Heart right ventricle (tissue), 16 donors: Measurements from ENCODE around the gene TTBK2. TPM values are rescaled to one million over a fixed set of nuclear protein-coding genes. Genes with fewer than 3 reads are reported as not detected.
"Not testable (repeated sequence)": the region's sequence is repeated elsewhere in the genome, so short reads cannot be mapped to it uniquely, and the experiment has no call there.

Experiments
- ATAC-seq, 8 donors: fragments of 200-7000 bp; cut with Tn5 transposase; one replicate each; pipeline ENCODE4 v1.9.1; 2020; ENCODE audit warnings: mild to moderate bottlenecking in 8 of 8, moderate library complexity in 8 of 8, moderate number of reproducible peaks in 1 of 8
- DNase-seq, 2 donors: peaks; one replicate each; pipeline ENCODE4 v3.0.0-alpha.2; 2020
- H3K27ac ChIP-seq, 10 donors: fragments of 200-600 bp; sonication (generic) in 2 of 10; one replicate each; pipeline versions ENCODE4 v1.5.0 to v1.8.0; 2020 to 2022; ENCODE audit warnings: mild to moderate bottlenecking in 3 of 10
- H3K27me3 ChIP-seq, 7 donors: fragments of 200-600 bp; one replicate each; pipeline ENCODE4 v1.8.0; 2021 to 2022; ENCODE audit warnings: mild to moderate bottlenecking in 2 of 7
- H3K36me3 ChIP-seq, 9 donors: fragments of 200-600 bp; sonication (generic) in 1 of 9; one replicate each; pipeline versions ENCODE4 v1.5.0 to v1.8.0; 2020 to 2022; ENCODE audit warnings: mild to moderate bottlenecking in 2 of 9
- H3K4me1 ChIP-seq, 9 donors: fragments of 200-600 bp; sonication (generic) in 1 of 9; one replicate each; pipeline versions ENCODE4 v1.5.0 to v1.8.0; 2020 to 2022; ENCODE audit warnings: mild to moderate bottlenecking in 4 of 9
- H3K4me3 ChIP-seq, 10 donors: fragments of 200-600 bp; sonication (generic) in 2 of 10; one replicate each; pipeline versions ENCODE4 v1.5.0 to v1.8.0; 2020 to 2022; ENCODE audit warnings: mild to moderate bottlenecking in 7 of 10, moderate library complexity in 2 of 10
- H3K9me3 ChIP-seq, 11 donors: fragments of 200-600 bp in 10 of 11; sonication (generic) in 2 of 11; one replicate each; pipeline versions ENCODE4 v1.5.0 to v1.8.0; 2013 to 2022; ENCODE audit warnings: mild to moderate bottlenecking in 2 of 11, control low read depth in 1 of 11, moderate library complexity in 1 of 11
- CTCF ChIP-seq, 9 donors: fragments of 200-600 bp; sonication (generic) in 2 of 9; IDR thresholded peaks; one replicate each; pipeline versions ENCODE4 v1.5.0 to v1.8.0; 2021 to 2022; ENCODE audit warnings: antibody characterized with exemption in 9 of 9, mild to moderate bottlenecking in 5 of 9, moderate library complexity in 1 of 9
- WGBS, 2 donors: extraction: QIAGEN DNeasy Blood & Tissue Kit; methylation state at CpG; one replicate each; pipeline ENCODE4 v1.1.7; 2013; ENCODE audit warnings: inconsistent platforms in 1 of 2; 5-methylcytosine and 5-hydroxymethylcytosine counted together
- intact Hi-C, 10 donors: fragments of 100-400 bp; cut with DNase I; formaldehyde crosslinking; loops; one replicate each; pipeline versions ENCODE4 v1.11.1 to v1.14.2; 2022
- long read RNA-seq, 3 donors: library from polyadenylated mRNA; unstranded; transcript quantifications; one replicate each; pipeline ENCODE4 v2.0.0, GENCODE V29; 2020 to 2021
- polyA plus RNA-seq, 2 donors: library from polyadenylated mRNA; stranded (reverse); fragments of 200-250 nt; gene quantifications; one replicate each; pipeline ENCODE4 v1.2.3, GENCODE V29; 2013
- total RNA-seq, 10 donors: library from RNA; stranded (reverse); fragmentation: NEBNext Ultra II Directional in 3 of 10; extraction: Animal tissue kit (Norgen Biotek cat#: 25700) in 3 of 10; gene quantifications; one replicate each; pipeline versions ENCODE4 v1.2.1 to v1.2.4, GENCODE V29; 2021 to 2023
- donor health status: Arrhythmogenic right ventricular cardiomyopathy.
- donor health status: ischemic (EF 13 %, LVEDD 7.1; RV severe dilation, severe dysfunction).
- donor health status: healthy with polysubstance abuse.
- donor health status: DM: no; HTN: yes; CAD: no.
- donor health status: DM: no; HTN: no; CAD: no.
- donor health status: ischemic (EF 25% LVEDD 6.9; RV normal size, moderate dysfunction).
- donor health status: ischemic (EF 25% LVEDD 5.7; RV mildly dilated, moderate dysfunction).
- donor health status: healthy.
- donor health status: DM: yes; HTN: yes; CAD: no.
- donor health status: Ischemic cardiomyopathy.
- donor health status: ischemic (EF 35%, LVEDD 5.7; RV mildly dilated, moderate dysfunction).
- donor health status: nonischemic (EF 11% LVEDD 7.7; RV severe dilation, severe dysfunction).
- donor health status: DM: yes; HTN: yes; CAD: no.
- donor health status: PGD.
- donor health status: ischemic (EF 29% LVEDD 5.4; RV normal size, mild dysfunction).
- donor health status: nonischemic (EF 23%, LVEDD 6.1; RV moderate dilation, normal function).

TTBK2 gene
- total RNA-seq = 10 to 100 TPM; 20.5 to 29.1 (median 23.4) TPM
- 10 to 100 TPM in 1 of 2 donors, 1 to 10 TPM in 1; 2.1 to 14.2 TPM for polyA plus RNA-seq
- long read RNA-seq, donor 1, full-length matches to known transcripts = 2 of 13 reads
- long read RNA-seq, donor 1, partial matches to known transcripts = 4 of 13 reads
- long read RNA-seq, donor 1, other reads (novel, unspliced or antisense) = 7 of 13 reads
- long read RNA-seq, donor 2, partial matches to known transcripts = 0 of 6 reads
- long read RNA-seq, donor 2, other reads (novel, unspliced or antisense) = 6 of 6 reads
- long read RNA-seq, donor 3, partial matches to known transcripts = 5 of 14 reads
- long read RNA-seq, donor 3, other reads (novel, unspliced or antisense) = 9 of 14 reads

- intact Hi-C loops = loop anchor here in 9 of 10 donors (10.0 kb wide), 5 partner anchors 96 to 216 kb away; partner anchors contain the start of gene CDAN1 (in 4 of the 9)
- WGBS, 2 donors = 0% methylated on average over 58 to 72 of the region's 72 CpGs
- Histone ChIP-seq H3K36me3 (no peaks in the 10 kb centered on the region), H3K4me1 (peaks cover 0 to 41% (median 20%) of the 10 kb centered on the region in 9 donors), H3K27ac (peak within 1 kb of the TSS; percentile 71 to 93 (median 91)), H3K9me3 (peaks cover 0 to 5% (median 0%) of the 10 kb centered on the region in 11 donors), H3K4me3 (peak within 1 kb of the TSS; percentile 79 to 100 (median 98)), H3K27me3 (no peaks in the 10 kb centered on the region)
- ATAC-seq (peak; percentile 98 to 100 (median 99)), DNase-seq (peak; percentile 98 to 99)
- peak in 4 of 9 donors; percentile 18 to 37 (median 32) for TF ChIP-seq CTCF (IDR thresholded peaks at IDR 0.05)
These were observed at the start of gene TTBK2 for GRCh38 chr15:42920519-42921341. TSS of gene TTBK2 (minus strand) at chr15:42920778. CDS start at chr15:42878617, 42,161 bp downstream.

GRCh38 chr15:42964476-42964875, 43.9 kb upstream of the TTBK2 start:
- Histone ChIP-seq H3K27me3 (no peaks in the 10 kb centered on the region), H3K9me3 (peaks cover 0 to 2% (median 0%) of the 10 kb centered on the region in 11 donors), H3K4me3 (no peak overlapping the region), H3K4me1 (no peaks in the 10 kb centered on the region), H3K27ac (no peak overlapping the region), H3K36me3 (peaks cover 0 to 100% (median 80%) of the 10 kb centered on the region in 9 donors)
- WGBS, 2 donors = 92 to 97% methylated on average over 5 of the region's 5 CpGs
- intact Hi-C loops = no loop called here
- no peak for DNase-seq
- no peak for TF ChIP-seq CTCF (IDR thresholded peaks at IDR 0.05)
- no peak for ATAC-seq

- DNase-seq (no peak), ATAC-seq (no peak)
- intact Hi-C loops = no loop called here
- peaks cover 0 to 6% (median 0%) of the 10 kb centered on the region in 11 donors for H3K9me3 ChIP-seq
- H3K4me3 ChIP-seq = no peak overlapping the region
- H3K36me3 ChIP-seq = peaks cover 0 to 100% (median 77%) of the 10 kb centered on the region in 9 donors
- no peaks in the 10 kb centered on the region for H3K4me1 ChIP-seq
- no peak overlapping the region for H3K27ac ChIP-seq
- no peak for TF ChIP-seq CTCF (IDR thresholded peaks at IDR 0.05)
- no peaks in the 10 kb centered on the region for H3K27me3 ChIP-seq
These were observed 34.9 kb upstream of the TTBK2 start for GRCh38 chr15:42955518-42955917.

GRCh38 chr15:42954291-42954690, 33.7 kb upstream of the TTBK2 start:
- TF ChIP-seq CTCF (IDR thresholded peaks at IDR 0.05) = no peak
- Histone ChIP-seq H3K9me3 (peaks cover 0 to 6% (median 0%) of the 10 kb centered on the region in 11 donors), H3K27me3 (no peaks in the 10 kb centered on the region), H3K36me3 (peaks cover 0 to 100% (median 78%) of the 10 kb centered on the region in 9 donors), H3K4me3 (no peak overlapping the region), H3K27ac (no peak overlapping the region), H3K4me1 (no peaks in the 10 kb centered on the region)
- intact Hi-C loops = no loop called here
- ATAC-seq (no peak), DNase-seq (no peak)
- WGBS, 2 donors = 94 to 95% methylated on average over 4 of the region's 4 CpGs

- intact Hi-C loops, H3K4me1 ChIP-seq, H3K9me3 ChIP-seq, H3K4me3 ChIP-seq, DNase-seq, H3K27me3 ChIP-seq, H3K27ac ChIP-seq, ATAC-seq: not testable (repeated sequence)
- H3K36me3 ChIP-seq = peaks cover 0 to 88% (median 54%) of the 10 kb centered on the region in 9 donors
- WGBS, 2 donors = 97 to 100% methylated on average over 3 of the region's 3 CpGs
These were observed 28.3 kb upstream of the TTBK2 start for GRCh38 chr15:42948898-42949297.
